ENCODE results near the gene SCOC.

GRCh38 chr4:140426610-140427105 lies 53.2 kb downstream of the SCOC start:
- peak; percentile 47 for TF ChIP-seq CTCF (IDR thresholded peaks at IDR 0.05; ENCODE audit: low read depth, low read length)
- no peak for TF ChIP-seq EZH2phosphoT487 (IDR thresholded peaks at IDR 0.05; ENCODE audit: low read depth)

Measured in OCI-LY3 (cell line).